MM.1S (cell line): ENCODE results near the gene ARHGAP27.
"Not testable (repeated sequence)": the region's sequence is repeated elsewhere in the genome, so short reads cannot be mapped to it uniquely, and the experiment has no call there.

Source experiments
- DNase-seq: peaks from one replicate; pipeline ENCODE4 v3.0.0-alpha.2; 2015
- H2AFZ ChIP-seq: fragments of 300-600 bp; sonication (generic); 2 replicates; pipeline ENCODE4 v1.6.0; 2016; ENCODE audit warnings: antibody characterized with exemption, low read length
- H3F3A ChIP-seq: fragments of 300-600 bp; sonication (generic); 2 replicates; pipeline ENCODE4 v1.6.1; 2016; ENCODE audit warnings: mild to moderate bottlenecking, antibody characterized with exemption, low read length, moderate library complexity, mixed read lengths; ENCODE audit not compliant: insufficient read depth
- H3K27ac ChIP-seq: fragments of 300-600 bp; sonication (generic); 2 replicates; pipeline ENCODE4 v1.5.1; 2016; ENCODE audit warnings: mild to moderate bottlenecking, low read length
- H3K27me3 ChIP-seq: fragments of 300-600 bp; sonication (generic); replicated peaks from 2 replicates; pipeline ENCODE4 v1.6.0; 2016; ENCODE audit warnings: low read length; ENCODE audit not compliant: insufficient read depth
- H3K36me3 ChIP-seq: fragments of 300-600 bp; sonication (generic); replicated peaks from 2 replicates; pipeline ENCODE4 v1.6.1; 2016; ENCODE audit warnings: mild to moderate bottlenecking, low read length, mixed read lengths; ENCODE audit not compliant: insufficient read depth
- H3K4me1 ChIP-seq: fragments of 300-600 bp; sonication (generic); 2 replicates; pipeline ENCODE4 v1.6.1; 2016; ENCODE audit warnings: low read length, mixed read lengths
- H3K4me2 ChIP-seq: fragments of 300-600 bp; sonication (generic); 2 replicates; pipeline ENCODE4 v1.6.0; 2016; ENCODE audit warnings: low read depth, low read length
- H3K4me3 ChIP-seq: fragments of 300-600 bp; sonication (generic); 2 replicates; pipeline ENCODE4 v1.5.1; 2016; ENCODE audit warnings: low read length, mixed read lengths
- H3K79me2 ChIP-seq: fragments of 300-600 bp; sonication (generic); 2 replicates; pipeline ENCODE4 v1.6.1; 2016; ENCODE audit warnings: mixed run types, low read length, mixed read lengths
- H3K9ac ChIP-seq: fragments of 300-600 bp; sonication (generic); 2 replicates; pipeline ENCODE4 v1.6.1; 2016; ENCODE audit warnings: low read length, mixed read lengths
- H3K9me2 ChIP-seq: fragments of 300-600 bp; sonication (generic); replicated peaks from 2 replicates; pipeline ENCODE4 v1.6.1; 2016; ENCODE audit warnings: mild to moderate bottlenecking, low read length, mixed read lengths; ENCODE audit not compliant: insufficient read depth
- H3K9me3 ChIP-seq: fragments of 300-600 bp; sonication (generic); replicated peaks from 2 replicates; pipeline ENCODE4 v1.6.1; 2016; ENCODE audit warnings: mild to moderate bottlenecking, low read length, mixed read lengths; ENCODE audit not compliant: insufficient read depth
- H4K20me1 ChIP-seq: fragments of 300-600 bp; sonication (generic); 2 replicates; pipeline ENCODE4 v1.6.1; 2016; ENCODE audit warnings: mild to moderate bottlenecking, low read length, moderate library complexity, mixed read lengths; ENCODE audit not compliant: insufficient read depth
- EZH2 ChIP-seq: fragments of 300-600 bp; sonication (generic); optimal IDR thresholded peaks from 2 replicates; pipeline ENCODE3; 2017; ENCODE audit warnings: low read depth, mild to moderate bottlenecking, antibody characterized with exemption, low read length, mixed read lengths
- EZH2phosphoT487 ChIP-seq: fragments of 300-600 bp; sonication (generic); IDR thresholded peaks from 2 replicates; pipeline ENCODE4 v1.6.1; 2018; ENCODE audit warnings: antibody characterized with exemption, low read length
- TF ChIP-seq, protein P1 (sequence below): fragments of 300-600 bp; sonication (generic); IDR thresholded peaks from 2 replicates; pipeline ENCODE4 v1.5.1; 2016; ENCODE audit warnings: antibody characterized with exemption, low read length, mixed read lengths

Gene ARHGAP27

DNA sequence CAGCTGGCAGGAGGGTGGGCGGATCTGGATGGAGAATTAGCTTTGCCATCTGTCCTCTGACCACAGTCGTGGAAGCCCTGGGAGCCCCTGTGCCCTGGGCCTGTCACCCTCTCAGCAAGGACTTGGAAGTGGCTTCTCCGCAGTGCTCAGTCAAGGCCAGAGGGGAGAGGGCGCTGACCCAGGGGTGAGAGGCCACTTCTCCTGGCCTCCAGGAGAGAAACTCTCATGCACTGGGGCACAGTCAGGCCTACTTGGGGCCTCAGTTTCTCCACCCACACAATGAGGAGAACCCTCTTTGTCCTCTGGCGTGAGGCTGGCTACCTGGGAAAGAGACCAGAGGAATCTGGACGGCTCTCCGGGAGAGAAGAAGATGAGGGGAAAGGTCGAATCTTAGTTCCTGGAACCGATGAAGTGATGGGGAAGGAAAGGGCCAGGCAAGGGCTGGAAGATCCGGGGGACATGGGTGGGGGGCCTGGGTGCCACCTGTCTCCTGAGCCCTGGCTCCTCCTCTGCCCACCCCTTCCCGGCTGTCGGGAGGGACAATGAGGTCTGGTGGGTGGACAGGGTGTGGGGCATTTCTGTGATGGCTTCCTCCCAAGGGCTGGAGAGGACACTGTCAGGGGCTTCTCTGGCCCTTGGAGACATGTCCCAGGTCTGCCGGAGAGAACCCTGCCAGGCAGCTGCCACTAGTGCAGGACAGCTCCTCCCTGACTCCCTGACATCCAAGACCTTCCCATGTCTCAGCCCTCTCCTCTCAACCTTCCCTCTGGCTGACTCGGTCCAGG, 9.0 kb upstream of the ARHGAP27 start:
- TF ChIP-seq, protein P1, sequence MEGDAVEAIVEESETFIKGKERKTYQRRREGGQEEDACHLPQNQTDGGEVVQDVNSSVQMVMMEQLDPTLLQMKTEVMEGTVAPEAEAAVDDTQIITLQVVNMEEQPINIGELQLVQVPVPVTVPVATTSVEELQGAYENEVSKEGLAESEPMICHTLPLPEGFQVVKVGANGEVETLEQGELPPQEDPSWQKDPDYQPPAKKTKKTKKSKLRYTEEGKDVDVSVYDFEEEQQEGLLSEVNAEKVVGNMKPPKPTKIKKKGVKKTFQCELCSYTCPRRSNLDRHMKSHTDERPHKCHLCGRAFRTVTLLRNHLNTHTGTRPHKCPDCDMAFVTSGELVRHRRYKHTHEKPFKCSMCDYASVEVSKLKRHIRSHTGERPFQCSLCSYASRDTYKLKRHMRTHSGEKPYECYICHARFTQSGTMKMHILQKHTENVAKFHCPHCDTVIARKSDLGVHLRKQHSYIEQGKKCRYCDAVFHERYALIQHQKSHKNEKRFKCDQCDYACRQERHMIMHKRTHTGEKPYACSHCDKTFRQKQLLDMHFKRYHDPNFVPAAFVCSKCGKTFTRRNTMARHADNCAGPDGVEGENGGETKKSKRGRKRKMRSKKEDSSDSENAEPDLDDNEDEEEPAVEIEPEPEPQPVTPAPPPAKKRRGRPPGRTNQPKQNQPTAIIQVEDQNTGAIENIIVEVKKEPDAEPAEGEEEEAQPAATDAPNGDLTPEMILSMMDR, result no peak
- TF ChIP-seq EZH2 (no peak), EZH2phosphoT487 (no peak)
- Histone ChIP-seq H4K20me1 (no peaks in the 10 kb centered on the region), H3F3A (peaks cover 28% of the 10 kb centered on the region), H3K4me1 (peaks cover 43% of the 10 kb centered on the region), H2AFZ (no peak overlapping the region), H3K79me2 (no peaks in the 10 kb centered on the region), H3K9ac (peak overlapping the region; percentile 44; the same call in 1 of the 2 replicates), H3K27me3 (no peaks in the 10 kb centered on the region), H3K9me2 (no peaks in the 10 kb centered on the region), H3K27ac (peak overlapping the region; percentile 85), H3K36me3 (no peaks in the 10 kb centered on the region), H3K4me3 (no peak overlapping the region), H3K9me3 (no peaks in the 10 kb centered on the region), H3K4me2 (peak overlapping the region; percentile 62)
- no peak for DNase-seq

DNA sequence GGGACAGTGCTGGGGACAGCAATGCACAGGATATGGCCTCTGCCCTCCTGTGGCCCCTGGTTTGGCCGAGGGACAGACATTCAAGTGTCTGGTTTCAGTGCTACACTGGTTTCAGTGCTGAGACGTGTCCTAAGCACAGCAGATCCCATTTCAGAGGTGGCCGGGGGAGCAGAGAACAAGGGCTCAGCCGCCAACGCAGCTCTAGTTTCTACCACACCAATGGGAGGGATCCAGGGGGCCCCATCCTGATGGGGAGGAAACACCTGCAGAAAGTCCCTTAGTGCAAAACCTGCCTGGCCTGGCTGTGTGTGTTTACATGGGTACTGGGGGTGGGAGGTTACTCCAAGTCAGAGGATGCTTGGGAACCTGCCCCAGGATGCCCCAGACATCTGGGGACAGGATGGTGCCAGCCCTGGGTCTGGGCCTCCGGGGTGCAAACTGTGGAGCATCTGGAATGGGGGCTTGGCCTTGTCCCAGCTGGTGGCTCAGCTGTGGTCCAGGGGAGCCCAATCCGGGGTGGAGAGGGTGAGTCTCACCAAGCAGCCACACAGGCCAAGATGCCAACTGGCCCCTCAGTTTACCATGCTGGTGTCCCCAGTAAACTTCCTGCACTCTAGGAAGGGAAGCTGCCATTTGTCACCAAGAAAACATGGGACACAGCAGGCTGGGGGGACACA, 8.3 kb upstream of the ARHGAP27 start:
- not testable (repeated sequence) for H4K20me1 ChIP-seq, H3K9me2 ChIP-seq, H3K36me3 ChIP-seq, H2AFZ ChIP-seq, H3K9me3 ChIP-seq, H3K27me3 ChIP-seq, H3K4me3 ChIP-seq, H3K79me2 ChIP-seq
- H3F3A ChIP-seq, result peaks cover 23% of the 10 kb centered on the region
- H3K9ac ChIP-seq, result peak overlapping the region; percentile 44
- peak; percentile 96 for DNase-seq
- H3K4me1 ChIP-seq, result peaks cover 39% of the 10 kb centered on the region
- H3K4me2 ChIP-seq, result peak overlapping the region; percentile 62
- H3K27ac ChIP-seq, result peak overlapping the region; percentile 85

DNA sequence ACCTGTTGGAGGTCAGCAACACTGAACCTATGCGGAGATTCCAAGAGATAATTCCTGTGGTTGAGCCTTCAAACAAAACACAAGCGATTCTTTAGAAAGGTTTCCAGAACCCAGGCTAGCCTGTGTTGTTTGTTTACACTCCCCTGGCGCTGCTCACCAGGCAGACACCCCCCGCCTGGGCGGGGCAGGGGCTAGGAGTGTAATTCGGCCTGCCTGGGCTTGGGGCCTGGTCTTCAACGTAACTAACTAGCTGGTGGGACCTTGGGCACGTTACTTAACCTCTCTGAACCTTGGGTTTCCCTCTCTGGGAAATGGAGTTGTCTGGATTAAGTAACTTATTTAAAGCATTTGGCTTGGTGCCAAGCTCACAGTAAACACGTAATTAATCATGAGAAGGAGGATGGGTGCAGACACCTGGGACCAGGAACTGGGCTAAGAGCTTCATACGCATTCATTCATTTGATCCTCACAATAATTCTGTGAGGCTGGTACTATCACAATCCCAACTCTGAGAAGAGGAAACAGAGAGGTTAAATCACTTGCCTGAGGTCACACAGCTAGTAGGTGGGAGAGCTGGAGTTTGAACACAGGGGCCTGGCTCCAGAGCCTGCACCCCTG, 7.6 kb upstream of the ARHGAP27 start:
- H3K9me2 ChIP-seq, result no peaks in the 10 kb centered on the region
- H3F3A ChIP-seq, result peaks cover 22% of the 10 kb centered on the region
- no peak overlapping the region for H3K4me3 ChIP-seq
- DNase-seq, result peak; percentile 63
- TF ChIP-seq, protein P1, result no peak
- TF ChIP-seq EZH2phosphoT487 (no peak), EZH2 (no peak)
- H2AFZ ChIP-seq, result no peak overlapping the region
- H3K36me3 ChIP-seq, result no peaks in the 10 kb centered on the region
- peak overlapping the region; percentile 62 for H3K4me2 ChIP-seq
- no peaks in the 10 kb centered on the region for H3K79me2 ChIP-seq
- no peaks in the 10 kb centered on the region for H3K27me3 ChIP-seq
- peaks cover 36% of the 10 kb centered on the region for H3K4me1 ChIP-seq
- H3K9ac ChIP-seq, result peak overlapping the region; percentile 39
- no peaks in the 10 kb centered on the region for H4K20me1 ChIP-seq
- peak overlapping the region; percentile 85 for H3K27ac ChIP-seq
- no peaks in the 10 kb centered on the region for H3K9me3 ChIP-seq
